Neural progenitor cell (in vitro differentiated cells): Measurements from ENCODE around the gene ZPBP.

Experiments
- CTCF ChIP-seq: fragments of 200-600 bp; sonication (generic); IDR thresholded peaks from 2 replicates; pipeline ENCODE4 v1.5.1; 2017; ENCODE audit warnings: antibody characterized with exemption, mild to moderate bottlenecking
- EZH2 ChIP-seq: fragments of 200-600 bp; sonication (generic); IDR thresholded peaks from 2 replicates; pipeline ENCODE4 v1.6.1; 2017; ENCODE audit warnings: antibody characterized with exemption, mild to moderate bottlenecking, moderate library complexity
- EZH2phosphoT487 ChIP-seq: fragments of 200-600 bp; sonication (generic); IDR thresholded peaks from 2 replicates; pipeline ENCODE4 v1.6.1; 2017; ENCODE audit warnings: antibody characterized with exemption

- TF ChIP-seq EZH2 (no peak), CTCF (no peak), EZH2phosphoT487 (no peak)
Observed at GRCh38 chr7:50121286-50121685, 28.2 kb upstream of the ZPBP start.
